ENCODE data around the gene LMTK3. TPM values are rescaled to one million over a fixed set of nuclear protein-coding genes. Genes with fewer than 3 reads are reported as not detected.
"Not testable (repeated sequence)": the region's sequence is repeated elsewhere in the genome, so short reads cannot be mapped to it uniquely, and the experiment has no call there.

Gene LMTK3
- total RNA-seq, 1 donor from 2014 or later: under 0.01 TPM

DNA sequence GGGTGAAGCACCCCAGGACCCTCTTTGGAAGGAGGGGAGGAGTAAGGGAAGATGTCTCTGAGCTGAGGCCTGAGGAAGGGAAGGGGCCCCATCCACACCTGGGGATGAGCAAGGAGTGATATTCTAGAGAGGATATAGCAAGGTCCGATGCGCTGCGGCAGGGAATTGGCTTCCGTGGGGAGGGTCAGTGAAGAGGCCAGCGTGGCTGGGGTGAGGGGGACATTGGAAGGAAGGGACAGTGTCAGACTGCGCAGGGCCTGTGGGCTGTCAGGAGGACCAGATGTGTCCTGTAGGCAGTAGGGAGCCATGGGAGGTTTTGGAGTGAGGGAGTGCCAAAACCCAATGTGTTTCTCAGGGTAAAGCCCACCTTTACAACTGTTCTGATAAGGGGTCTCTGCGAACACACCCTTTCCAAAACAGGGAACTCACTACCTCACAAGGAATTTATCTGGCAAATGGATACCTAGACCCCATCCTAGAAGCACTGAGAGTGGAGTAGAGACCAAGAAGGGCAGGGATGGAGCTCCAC is 3.7 kb downstream of the LMTK3 start:
- no peak for DNase-seq (ENCODE audit: low read depth, low spot score)

DNA sequence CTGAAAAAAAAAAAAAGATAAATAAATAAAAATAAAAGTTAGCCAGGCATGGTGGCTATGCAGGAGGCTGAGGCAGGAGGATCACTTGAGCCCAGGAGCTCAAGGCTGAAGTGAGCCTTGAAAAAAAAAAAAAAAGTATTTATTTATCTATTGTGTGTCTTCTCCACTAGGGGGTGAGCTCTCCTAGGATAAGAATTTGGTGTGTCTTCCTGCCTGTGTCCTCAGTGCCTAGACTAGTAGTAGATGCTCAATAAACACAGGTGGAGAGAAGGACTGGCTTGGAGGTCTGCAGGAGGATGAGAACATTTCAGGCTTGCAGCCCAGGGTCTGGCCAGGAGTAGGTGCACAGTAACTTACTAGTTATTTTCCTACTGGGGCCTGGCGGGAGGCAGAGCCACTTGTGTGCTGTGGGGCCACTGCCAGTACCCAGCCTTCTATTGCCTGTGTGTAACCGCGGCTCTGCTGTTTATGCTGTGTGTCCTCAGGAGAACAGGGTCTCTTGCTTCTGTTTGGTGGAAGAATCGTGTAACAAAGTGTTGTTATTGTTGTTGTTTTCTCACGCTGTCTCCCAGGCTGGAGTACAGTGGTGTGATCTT is 5.4 kb downstream of the LMTK3 start:
- DNase-seq (ENCODE audit: low read depth, low spot score): no peak

DNA sequence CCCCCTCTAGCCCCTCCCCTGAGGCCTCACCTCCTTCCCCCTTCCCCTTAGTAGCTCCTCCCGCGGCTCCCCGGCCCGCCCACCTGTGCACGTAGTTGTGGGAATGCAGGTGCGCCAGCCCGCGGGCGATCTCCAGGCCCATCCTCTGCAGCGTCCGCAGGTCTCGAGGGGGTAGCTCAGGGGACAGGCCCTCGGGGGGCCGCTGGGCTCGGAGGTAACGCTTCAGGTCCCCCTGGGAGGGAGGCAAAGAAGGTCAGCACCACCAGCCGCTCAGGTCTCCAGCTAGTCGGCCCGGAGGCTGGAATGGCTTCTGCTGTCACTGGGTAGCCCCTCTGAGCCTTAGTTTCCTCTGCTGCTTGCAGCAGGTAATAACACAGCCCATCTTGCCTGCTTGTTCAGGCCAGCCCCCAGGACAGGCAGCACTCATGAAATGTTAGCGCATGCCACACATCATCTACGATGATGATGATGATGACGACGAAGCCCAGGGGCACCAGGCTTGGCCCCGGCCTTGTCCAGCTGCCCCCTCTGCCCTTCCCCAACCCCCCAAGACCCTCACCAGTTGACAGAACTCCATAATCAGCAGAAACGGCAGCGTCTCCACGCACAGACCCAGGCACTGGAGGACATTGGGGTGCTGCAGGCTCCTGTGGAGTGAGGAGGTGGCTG is 9.2 kb downstream of the LMTK3 start:
- DNase-seq (ENCODE audit: low read depth, low spot score): no peak

DNA sequence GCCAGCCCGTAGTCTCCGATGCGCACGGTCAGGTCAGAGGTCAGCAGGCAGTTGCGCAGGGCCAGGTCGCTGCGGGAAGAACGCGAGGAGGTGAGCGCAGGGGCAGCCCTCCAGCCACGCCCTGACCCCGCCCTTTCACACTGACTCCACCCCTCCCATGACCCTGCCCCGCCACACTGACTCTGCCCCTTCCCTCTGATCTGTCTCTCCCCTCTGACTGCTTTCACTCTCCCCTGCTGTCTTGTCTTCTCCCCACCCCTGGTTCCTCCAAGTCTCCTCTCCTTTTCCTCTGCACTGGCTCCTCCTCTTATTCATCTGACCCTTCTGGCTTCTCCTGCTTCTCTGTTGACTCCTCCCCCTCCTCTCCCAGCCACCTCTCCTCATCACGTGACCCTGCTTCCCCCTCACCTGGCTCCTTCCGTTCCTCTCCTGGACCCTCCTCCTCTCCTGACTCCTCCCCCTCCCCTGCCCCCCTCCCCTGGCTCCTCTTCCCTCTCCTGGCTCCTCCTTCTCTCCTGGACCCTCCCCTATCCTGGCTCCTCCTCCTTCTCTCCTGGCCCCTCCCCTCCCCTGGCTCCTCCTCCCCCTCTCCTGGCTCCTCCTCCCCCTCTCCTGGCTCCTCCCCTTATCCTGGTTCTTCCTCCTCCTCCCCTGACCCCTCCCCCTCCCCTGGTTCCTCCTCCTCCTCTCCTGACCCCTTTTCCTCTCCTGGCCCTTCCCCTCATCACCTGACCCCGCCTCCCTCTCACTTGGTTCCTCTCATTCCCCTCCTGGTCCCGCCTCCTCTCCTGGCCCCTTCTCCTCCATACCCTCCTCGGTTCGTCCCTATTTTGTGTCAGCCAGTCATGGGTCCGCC is 9.9 kb downstream of the LMTK3 start:
- no peak for DNase-seq (ENCODE audit: low read depth, low spot score)

DNA sequence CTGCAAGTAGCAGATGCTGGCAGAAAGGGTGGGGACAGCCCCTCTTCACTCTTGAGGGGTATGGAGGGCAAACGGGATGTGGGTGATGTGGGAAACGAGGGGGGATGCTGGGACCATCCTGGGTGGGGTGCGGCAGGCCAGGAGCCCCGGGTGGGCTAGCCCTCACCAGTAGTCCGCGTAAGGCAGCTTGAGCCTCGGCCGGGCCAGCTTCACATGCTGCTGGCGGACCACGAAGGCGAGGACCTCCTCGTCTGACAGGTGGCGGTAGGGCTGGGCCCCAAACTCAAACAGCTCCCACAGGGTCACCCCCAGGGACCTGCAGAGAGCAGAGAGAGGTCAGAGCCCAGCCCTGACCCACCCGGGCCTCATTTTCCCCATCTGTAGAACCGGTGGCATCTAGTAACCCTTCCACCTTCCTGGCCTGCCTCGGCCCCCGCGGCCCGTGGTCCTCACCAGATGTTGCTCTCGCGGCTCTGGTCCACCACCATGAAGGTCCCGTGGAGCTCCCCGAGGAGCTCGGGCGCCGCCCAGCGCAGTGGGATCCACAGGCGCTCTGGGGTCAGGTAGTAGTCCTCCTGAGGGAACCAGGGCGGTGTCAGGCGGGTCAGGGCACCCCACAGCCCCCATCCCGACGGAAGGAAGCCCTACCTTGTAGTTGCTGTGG is 10.7 kb downstream of the LMTK3 start:
- DNase-seq (ENCODE audit: low read depth, low spot score): no peak

DNA sequence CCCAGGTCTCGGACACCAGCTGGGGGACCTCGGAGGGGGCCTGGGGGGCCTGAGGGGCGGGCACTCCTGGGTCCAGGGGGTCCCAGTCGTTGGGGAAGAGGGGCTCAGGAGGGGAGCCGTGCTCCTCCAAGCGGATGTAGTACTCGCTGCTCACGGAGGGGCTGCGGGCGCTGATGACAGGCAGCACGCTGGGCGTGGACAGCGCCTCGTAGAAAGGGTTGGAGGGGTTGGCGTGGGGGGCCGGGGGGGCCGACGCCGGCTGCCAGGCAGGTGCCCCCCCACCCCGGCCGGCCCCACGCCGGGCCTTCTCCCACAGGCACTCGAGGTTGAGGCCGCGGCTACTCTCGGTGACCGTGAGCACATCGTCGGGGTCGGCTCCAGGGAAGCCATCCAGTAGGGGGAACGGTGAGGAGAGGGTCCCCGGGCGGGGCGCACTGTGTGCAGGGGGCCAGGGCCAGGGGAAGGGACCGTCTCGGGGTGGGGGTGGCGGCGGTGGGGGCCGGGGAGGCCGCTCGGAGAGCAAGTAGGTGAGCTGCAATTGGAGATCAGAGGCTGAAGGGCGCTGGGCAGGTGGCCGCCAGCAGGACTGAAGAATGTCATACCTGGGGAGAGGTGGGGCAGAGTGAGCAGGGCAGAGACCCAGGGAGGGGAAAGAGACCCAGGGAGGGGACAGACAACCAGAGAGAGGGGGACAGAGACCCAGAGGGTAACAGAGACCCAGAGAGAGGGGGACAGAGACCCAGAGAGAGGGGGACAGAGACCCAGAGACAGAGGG is 12.1 kb downstream of the LMTK3 start:
- DNase-seq (ENCODE audit: low read depth, low spot score): no peak

DNA sequence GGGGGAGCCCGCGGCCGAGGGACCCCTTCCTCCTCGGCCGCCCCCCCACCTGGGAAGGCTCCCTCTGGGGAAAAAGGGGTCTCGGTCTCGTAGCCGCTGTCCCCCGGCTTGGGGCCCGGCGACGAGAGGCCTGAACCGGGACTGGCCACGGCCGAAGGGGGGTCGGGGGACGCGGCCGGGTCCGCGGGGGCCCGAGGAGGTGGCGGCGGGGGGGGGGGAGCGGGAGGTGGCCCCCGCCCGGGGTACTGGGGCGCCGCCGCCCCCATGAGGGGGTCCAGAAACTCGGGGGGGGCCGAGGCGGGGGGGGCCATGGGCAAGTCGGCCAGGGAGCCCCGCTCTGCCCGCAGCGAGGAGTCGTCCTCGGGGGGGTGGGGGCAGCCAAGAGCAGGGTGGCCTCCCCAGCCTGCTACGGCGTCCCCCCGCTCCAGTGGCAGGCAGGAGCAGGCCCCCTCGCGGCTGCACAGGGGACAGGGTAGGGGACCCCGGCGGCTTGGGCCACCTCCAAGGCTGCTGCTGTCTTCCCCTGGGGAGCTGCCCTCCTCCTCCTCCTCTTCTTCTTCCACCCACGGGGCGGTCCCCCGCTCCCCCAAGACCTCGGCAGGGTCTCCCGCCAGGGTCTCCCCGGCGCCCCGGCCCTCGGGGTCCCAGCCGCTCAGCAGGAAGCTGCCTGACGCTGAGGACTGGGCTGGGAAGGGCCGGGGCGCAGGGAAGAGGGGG is 12.9 kb downstream of the LMTK3 start:
- no peak for DNase-seq (ENCODE audit: low read depth, low spot score)

DNA sequence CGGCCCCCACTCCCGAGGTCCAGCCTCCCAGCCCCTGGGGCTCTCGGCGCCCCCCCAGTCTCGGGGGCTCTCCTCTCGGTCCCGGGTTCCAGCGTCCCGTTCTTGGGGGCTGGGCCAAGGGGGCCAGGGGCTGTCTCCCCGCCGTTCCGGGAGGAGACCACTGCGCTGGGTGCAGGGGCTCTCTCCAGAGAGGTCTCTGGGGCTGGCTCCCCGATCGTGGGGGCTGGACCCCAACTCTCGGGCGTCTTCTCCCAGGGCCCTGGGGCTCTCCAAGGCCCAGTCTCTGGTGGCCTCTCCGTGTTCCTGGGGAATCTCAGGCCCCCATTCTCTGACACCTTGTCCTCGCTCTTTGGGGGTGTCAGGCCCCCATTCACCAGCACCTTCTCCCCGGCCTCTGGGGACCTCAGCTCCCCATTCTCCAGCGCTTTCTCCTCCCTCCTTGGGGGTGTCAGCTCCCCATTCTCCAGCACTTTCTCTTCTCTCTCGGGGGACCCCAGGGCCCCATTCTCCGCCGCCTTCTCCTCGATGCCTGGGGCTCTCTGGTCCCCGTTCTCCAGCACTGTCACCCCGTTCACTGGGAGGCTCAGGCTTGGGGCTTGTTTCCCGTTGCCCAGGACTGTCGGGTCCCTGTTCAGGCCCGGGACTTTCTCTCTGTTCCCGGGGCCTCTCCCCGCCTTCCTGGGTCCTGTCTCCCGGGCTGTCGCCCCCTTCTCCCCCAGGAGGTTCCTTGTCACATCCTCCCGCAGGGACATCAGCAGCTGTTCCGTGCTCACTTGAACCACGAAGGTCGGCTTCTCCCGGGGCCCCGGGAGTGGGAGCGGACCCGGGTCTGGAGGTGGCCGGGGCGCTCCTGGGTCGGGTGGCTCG is 13.7 kb downstream of the LMTK3 start:
- no peak for DNase-seq (ENCODE audit: low read depth, low spot score)

DNA sequence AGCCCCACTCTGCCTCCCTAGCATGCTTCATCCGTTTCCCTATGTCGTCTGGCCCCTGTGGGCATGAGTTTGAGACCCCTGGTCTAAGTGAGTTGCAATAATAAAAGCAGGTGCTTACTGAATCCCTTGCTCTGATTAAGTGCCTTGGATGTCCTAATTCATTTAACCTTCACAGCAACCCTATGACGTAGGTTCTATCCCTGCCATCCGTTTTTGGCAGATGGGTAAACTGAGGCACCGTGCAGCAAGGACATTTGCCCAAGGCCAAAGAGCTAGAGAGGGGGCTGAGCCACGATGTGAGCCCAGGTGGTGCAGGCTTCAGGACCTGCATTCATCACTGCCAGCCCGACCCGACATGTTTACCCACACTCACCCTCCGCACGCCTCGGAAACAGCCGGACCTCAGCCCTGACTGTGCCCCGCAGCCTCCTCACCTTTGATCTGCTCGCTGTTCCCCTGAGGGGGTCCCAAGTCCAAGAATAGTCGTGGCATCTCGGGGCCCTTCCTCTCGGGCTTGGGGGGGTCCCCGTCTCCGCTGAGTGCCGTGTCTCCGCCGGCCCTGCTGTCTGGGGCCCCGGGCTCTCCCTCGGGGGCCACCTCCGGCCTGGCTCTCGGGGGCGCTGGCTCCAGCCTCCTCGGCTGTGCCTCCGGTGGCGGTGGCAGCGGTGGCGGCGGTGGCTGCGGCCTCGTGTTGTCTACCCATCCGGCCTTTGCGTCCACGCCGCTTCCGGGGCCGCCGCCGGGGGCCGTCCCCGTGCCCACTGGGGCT is 14.5 kb downstream of the LMTK3 start:
- no peak for DNase-seq (ENCODE audit: low read depth, low spot score)

DNA sequence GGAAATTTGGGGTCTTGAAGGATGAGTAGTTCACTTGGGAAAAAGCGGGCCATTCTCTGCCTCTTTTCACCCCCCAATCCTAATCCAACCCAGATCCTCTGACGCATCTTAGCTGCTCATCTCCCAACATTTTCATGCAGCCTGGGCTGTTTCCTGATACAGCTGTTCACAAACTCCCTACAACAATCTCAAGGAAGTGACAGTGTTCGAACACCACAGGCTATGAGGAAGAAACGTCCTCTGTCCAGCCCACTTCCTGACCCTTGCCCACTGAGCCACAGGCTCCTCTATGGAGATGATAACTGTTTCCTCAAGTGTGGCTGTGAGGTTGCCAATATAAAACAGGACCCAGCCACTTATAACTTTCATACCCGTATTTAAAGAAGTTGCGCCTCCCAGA is 16.2 kb downstream of the LMTK3 start:
- no peak for DNase-seq (ENCODE audit: low read depth, low spot score)

DNA sequence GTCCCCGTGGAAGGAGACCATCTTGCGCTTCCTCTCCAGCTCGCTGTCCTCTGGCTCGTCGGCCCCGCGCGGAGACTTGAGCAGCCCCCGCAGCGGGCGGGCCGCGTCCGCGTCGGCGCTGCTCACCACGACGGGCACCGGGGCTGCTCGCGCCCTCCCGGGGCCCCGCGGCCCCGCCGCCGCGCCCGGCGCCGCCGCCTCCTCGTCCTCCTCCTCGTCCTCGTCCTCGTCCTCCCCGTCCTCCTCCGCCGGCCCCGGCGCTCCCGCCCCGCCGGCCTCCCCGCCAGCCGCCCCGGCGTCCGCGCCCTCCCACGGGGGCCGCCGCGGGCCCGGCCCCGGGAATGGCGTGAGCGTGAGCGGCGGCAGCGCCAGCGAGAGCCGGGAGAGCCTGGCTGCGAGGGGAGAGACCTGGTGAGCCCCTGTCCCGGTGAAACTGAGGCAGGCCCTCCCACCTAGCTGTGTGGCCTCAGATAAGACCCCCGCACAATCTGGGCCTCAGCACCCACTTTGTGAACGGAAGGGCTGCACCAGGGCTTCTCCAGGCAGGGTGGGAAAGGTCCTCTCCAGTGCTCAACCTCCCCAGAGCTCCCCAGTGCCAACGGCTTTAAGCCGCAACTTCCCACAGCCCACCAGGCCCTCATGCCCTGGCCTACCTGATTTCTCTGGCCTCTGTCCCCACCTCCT is 17.8 kb downstream of the LMTK3 start:
- no peak for DNase-seq (ENCODE audit: low read depth, low spot score)

DNA sequence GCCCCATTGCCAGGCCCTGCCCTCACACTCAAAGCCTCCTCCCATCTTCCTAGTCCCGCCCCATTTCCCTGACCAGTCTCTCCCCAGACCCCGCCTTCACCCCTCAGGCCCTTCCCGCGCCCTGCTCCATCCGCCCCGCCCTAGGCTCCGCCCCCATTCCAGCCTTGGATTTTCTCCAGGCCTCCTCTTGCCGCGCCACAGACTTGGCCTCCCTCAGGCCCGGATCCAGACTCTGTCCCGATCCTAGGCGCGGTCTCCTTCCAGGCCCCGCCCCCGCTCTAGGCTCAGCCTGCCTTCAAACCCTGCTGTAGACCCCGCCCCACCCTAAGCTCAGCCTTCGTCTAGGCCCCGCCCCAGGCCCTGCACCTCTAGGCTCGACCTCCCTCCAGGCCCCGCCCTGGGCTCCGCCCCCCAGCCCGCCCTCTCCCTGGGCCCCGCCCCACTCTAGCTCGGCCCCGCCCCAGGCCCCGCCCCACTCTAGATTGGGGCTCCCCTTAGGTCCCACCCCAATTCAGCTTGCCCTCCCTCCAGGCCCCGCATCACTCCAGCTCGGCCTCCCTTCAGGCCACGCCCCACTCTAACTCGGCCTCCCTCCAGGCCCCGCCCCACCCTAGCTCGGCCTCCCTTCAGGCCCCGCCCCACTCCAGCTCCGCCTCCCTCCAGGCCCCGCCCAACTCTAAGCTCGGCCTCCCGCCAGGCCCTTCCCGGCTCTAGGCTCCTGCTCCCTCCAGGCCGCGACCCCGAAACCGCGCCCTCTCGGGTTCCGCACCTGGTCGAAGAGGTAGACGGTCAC is 18.5 kb downstream of the LMTK3 start:
- peak; percentile 92 for DNase-seq (ENCODE audit: low read depth, low spot score)

DNA sequence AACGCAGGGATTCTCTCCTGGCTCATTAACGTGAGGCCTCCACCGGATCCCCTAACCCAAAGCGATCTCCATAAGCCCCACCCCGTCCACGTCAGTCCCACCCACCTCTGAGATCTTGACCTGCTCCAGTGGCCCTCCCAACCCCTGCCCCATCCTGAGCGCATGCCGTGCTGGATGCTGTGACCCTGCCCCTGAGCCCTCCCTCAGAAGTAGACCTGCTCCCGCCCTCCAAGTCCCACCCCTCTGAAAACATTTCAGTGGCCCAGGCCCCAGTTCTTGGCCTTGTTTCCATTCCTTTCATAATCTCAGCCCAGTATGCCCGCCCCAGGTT is 19.9 kb downstream of the LMTK3 start:
- DNase-seq (ENCODE audit: low read depth, low spot score): no peak

DNA sequence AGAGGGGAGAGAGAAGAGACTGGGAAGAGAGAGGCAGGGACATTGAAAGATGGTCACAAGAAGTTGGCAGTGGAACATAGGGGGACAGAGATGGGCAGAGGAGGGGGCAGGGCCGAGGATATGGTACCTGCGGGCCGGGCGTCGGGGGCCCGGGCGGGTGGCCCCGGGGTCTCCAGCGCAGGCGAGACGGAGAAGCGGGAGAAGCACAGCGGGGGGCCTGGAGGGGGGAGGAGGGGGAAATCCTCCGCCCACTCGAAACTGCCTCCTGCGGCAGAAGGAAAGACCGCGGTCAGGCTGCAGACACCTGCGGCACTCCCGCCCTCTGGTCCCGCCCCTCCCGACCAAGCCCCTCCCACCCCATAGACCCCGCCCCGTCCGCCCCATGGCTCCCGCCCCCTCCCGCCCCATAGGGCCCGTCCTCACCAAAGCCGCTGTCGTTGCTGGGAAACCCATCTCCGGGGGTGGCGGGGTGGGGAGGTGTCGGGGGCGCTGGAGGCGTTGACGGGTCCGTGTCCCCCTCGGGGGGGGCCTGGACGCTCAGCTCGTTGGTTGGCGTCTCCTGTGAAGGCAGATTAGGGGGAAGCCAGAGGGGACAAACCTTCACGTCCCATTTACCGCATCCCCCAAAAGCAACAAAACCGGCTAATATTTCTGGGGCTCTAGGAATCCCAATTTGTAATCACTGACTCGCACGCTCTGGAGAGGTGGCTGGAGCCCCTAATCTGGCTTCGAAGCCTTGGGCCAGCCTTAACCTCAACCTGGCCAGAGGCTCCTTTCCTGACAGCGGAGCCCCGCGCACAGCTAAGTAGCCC is 20.4 kb downstream of the LMTK3 start:
- DNase-seq (ENCODE audit: low read depth, low spot score): no peak

DNA sequence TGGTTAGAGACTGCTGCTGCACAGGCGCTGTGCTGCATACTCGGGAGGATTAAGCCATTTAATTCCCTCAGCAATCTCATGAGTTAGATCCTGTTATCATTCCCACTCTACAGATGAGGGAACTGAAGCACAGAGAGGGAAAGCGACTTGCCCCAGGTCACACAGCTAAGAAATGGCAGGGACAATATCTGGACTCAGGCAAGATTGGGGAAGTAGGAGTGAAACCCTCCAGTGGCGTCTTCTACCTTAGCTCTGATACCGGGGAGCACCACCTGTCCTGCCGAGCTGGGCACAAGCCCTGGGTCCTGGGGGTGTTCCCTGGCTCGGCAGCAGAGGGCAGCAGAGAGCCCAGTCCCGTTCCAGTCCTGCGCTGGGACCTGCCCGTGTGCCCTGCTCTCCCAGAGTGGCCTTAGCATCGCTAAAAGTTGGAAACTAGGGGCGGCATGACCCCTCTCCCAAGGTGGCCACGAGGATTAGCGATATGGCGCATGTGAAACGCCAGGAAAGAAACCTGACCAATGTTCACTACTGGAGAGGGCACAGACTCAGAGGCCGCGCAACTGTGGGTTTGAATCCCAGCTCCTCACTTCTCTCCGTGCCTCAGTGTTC is 21.9 kb downstream of the LMTK3 start:
- no peak for DNase-seq (ENCODE audit: low read depth, low spot score)

DNA sequence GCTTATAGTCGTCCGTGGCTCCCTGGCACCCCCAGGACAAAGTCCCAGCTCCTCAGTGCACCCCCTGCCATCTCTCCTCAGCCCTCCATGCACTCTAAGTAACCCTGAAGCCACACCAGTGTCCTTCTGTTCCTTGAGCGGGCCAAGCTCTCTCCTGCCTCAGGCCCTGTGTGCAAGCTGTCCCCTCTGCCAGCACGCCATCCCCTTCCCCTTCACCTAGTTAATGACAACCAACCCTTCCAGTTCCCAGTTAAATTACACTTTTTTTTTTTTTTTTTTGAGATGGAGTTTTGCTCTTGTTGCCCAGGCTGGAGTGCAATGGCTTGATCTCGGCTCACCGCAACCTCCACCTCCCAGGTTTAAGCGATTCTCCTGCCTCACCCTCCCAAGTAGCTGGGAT is 23.2 kb downstream of the LMTK3 start:
- not testable (repeated sequence) for DNase-seq (ENCODE audit: low read depth, low spot score)
